Ovary (tissue), 3 donors: ENCODE results near the gene SPARCL1.

Source experiments
- EP300 ChIP-seq: sonication (generic); formaldehyde crosslinking; IDR thresholded peaks from one replicate; pipeline ENCODE4 v1.6.1; 2017; ENCODE audit warnings: antibody characterized with exemption
- POLR2A ChIP-seq: fragments of 450-650 bp; IDR thresholded peaks from one replicate; pipeline ENCODE4 v1.6.1; 2017; ENCODE audit warnings: antibody characterized with exemption, mild to moderate bottlenecking, moderate library complexity
- TF ChIP-seq, protein P1 (sequence below), 3 donors: fragments of 450-650 bp in 2 of 3; fragments of 200-600 bp in 1 of 3; IDR thresholded peaks; one replicate each; pipeline versions ENCODE4 v1.5.1 to v1.8.0; 2016 to 2022; ENCODE audit warnings: antibody characterized with exemption in 3 of 3, mild to moderate bottlenecking in 1 of 3
- donor health status: DM: no; HTN: no; CAD: no.

DNA sequence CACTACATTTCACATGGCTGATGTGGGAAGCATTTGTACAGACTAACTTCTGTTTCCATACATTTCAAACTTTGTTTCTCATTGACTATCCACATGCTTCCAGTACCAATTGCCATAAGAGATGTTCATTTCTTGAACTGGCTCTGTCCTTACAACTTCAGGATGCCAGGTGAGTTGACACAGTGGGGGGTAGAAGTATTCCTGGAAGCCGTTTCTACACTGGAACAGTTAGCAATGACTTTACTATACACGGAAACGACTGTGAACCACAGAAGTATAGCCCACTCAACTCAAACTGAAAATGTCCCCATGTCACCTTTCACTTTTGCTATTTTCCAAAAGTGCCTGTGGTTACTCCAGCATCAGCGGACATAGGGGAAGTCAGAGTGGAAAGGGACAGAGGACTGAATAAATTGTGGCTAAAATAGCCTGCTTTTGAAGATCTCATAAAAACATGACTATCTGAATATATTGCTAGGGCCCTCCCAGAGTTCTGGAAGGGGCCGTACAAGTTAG, 41.2 kb upstream of the SPARCL1 start:
- TF ChIP-seq, protein P1, sequence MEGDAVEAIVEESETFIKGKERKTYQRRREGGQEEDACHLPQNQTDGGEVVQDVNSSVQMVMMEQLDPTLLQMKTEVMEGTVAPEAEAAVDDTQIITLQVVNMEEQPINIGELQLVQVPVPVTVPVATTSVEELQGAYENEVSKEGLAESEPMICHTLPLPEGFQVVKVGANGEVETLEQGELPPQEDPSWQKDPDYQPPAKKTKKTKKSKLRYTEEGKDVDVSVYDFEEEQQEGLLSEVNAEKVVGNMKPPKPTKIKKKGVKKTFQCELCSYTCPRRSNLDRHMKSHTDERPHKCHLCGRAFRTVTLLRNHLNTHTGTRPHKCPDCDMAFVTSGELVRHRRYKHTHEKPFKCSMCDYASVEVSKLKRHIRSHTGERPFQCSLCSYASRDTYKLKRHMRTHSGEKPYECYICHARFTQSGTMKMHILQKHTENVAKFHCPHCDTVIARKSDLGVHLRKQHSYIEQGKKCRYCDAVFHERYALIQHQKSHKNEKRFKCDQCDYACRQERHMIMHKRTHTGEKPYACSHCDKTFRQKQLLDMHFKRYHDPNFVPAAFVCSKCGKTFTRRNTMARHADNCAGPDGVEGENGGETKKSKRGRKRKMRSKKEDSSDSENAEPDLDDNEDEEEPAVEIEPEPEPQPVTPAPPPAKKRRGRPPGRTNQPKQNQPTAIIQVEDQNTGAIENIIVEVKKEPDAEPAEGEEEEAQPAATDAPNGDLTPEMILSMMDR (IDR thresholded peaks at IDR 0.05) = no peak
- no peak for TF ChIP-seq POLR2A
- no peak for TF ChIP-seq EP300
